ENCODE measurements around the gene TNFRSF14. TPM values are rescaled to one million over a fixed set of nuclear protein-coding genes. Genes with fewer than 3 reads are reported as not detected.

Gene TNFRSF14
- total RNA-seq, 1 donor: 17.7 TPM

- no peak overlapping the region for H3K4me3 ChIP-seq (ENCODE audit: low read depth, low read length)
- no peak for DNase-seq (ENCODE audit: low read depth)
- TF ChIP-seq, protein P1, sequence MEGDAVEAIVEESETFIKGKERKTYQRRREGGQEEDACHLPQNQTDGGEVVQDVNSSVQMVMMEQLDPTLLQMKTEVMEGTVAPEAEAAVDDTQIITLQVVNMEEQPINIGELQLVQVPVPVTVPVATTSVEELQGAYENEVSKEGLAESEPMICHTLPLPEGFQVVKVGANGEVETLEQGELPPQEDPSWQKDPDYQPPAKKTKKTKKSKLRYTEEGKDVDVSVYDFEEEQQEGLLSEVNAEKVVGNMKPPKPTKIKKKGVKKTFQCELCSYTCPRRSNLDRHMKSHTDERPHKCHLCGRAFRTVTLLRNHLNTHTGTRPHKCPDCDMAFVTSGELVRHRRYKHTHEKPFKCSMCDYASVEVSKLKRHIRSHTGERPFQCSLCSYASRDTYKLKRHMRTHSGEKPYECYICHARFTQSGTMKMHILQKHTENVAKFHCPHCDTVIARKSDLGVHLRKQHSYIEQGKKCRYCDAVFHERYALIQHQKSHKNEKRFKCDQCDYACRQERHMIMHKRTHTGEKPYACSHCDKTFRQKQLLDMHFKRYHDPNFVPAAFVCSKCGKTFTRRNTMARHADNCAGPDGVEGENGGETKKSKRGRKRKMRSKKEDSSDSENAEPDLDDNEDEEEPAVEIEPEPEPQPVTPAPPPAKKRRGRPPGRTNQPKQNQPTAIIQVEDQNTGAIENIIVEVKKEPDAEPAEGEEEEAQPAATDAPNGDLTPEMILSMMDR (IDR thresholded peaks at IDR 0.05; ENCODE audit: insufficient read depth, low read depth, low read length): no peak
These were observed 33.5 kb downstream of the TNFRSF14 start for GRCh38 chr1:2589431-2590232.

GRCh38 chr1:2590233-2591141 is 34.3 kb downstream of the TNFRSF14 start:
- no peak for DNase-seq (ENCODE audit: low read depth)
- no peak overlapping the region for H3K4me3 ChIP-seq (ENCODE audit: low read depth, low read length)
- TF ChIP-seq, protein P1 (IDR thresholded peaks at IDR 0.05; ENCODE audit: insufficient read depth, low read depth, low read length): no peak

DNA sequence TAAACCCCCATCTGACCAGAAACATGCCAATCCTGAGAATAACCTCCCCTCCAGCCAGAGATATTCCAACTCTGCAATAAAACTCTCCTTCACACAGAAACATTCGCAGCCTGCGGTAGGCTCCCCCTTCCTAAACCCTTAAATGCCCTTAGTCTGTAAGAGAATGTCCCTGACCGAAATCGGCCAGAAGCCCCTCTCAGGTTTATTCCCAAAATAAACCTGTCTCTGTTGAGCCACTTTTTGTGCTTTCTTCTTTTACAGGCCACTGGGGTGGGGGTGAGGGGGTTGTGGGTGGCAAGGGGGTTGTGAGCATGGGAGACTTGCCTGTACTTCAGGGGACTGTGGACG is 35.0 kb downstream of the TNFRSF14 start:
- no peak for DNase-seq (ENCODE audit: low read depth)
- TF ChIP-seq, protein P1 (IDR thresholded peaks at IDR 0.05; ENCODE audit: insufficient read depth, low read depth, low read length): no peak
- no peak overlapping the region for H3K4me3 ChIP-seq (ENCODE audit: low read depth, low read length)

GRCh38 chr1:2591581-2592261 is 35.5 kb downstream of the TNFRSF14 start:
- H3K4me3 ChIP-seq (ENCODE audit: low read depth, low read length): no peak overlapping the region
- no peak for DNase-seq (ENCODE audit: low read depth)
- TF ChIP-seq, protein P1 (IDR thresholded peaks at IDR 0.05; ENCODE audit: insufficient read depth, low read depth, low read length): no peak

- TF ChIP-seq, protein P1 (IDR thresholded peaks at IDR 0.05; ENCODE audit: insufficient read depth, low read depth, low read length): no peak
- DNase-seq (ENCODE audit: low read depth): no peak
- no peak overlapping the region for H3K4me3 ChIP-seq (ENCODE audit: low read depth, low read length)
These were observed 36.5 kb downstream of the TNFRSF14 start for GRCh38 chr1:2592672-2593071.

GRCh38 chr1:2593251-2593878 is 37.2 kb downstream of the TNFRSF14 start:
- H3K4me3 ChIP-seq (ENCODE audit: low read depth, low read length): no peak overlapping the region
- TF ChIP-seq, protein P1 (IDR thresholded peaks at IDR 0.05; ENCODE audit: insufficient read depth, low read depth, low read length): no peak
- no peak for DNase-seq (ENCODE audit: low read depth)

All from fibroblast of villous mesenchyme (primary cell).